Peyer's patch (tissue), 4 donors: ENCODE measurements around the gene SETD1B.
"Not testable (repeated sequence)": the region's sequence is repeated elsewhere in the genome, so short reads cannot be mapped to it uniquely, and the experiment has no call there.

Experiments
- CTCF ChIP-seq, 6 experiments: fragments of 450-650 bp in 4 of 6; fragments of 200-600 bp in 2 of 6; sonication (generic) in 1 of 6; IDR thresholded peaks; one replicate each; pipeline ENCODE4 v1.5.1; 2017 to 2019; ENCODE audit warnings: antibody characterized with exemption in 6 of 6, mild to moderate bottlenecking in 3 of 6, moderate library complexity in 1 of 6
- POLR2A ChIP-seq, 2 donors: fragments of 450-650 bp; IDR thresholded peaks; one replicate each; pipeline ENCODE4 v1.5.1; 2017; ENCODE audit warnings: antibody characterized with exemption in 2 of 2, mild to moderate bottlenecking in 2 of 2, moderate library complexity in 2 of 2

- TF ChIP-seq CTCF, POLR2A (IDR thresholded peaks at IDR 0.05): not testable (repeated sequence)
These were observed 72.3 kb downstream of the SETD1B start for GRCh38 chr12:121876080-121876447.
